A673 (cell line): ENCODE data around the gene MELTF.

ENCODE experiments used
- CTCF ChIP-seq: fragments of 300-800, 200-600 bp; sonication (generic); conservative IDR thresholded peaks from 2 replicates; pipeline ENCODE4 v1.5.1; 2017; ENCODE audit warnings: low read depth, mild to moderate bottlenecking, antibody characterized with exemption, low read length, moderate library complexity, mixed read lengths
- EZH2 ChIP-seq: fragments of 200-600 bp; sonication (generic); IDR thresholded peaks from 2 replicates; pipeline ENCODE4 v1.6.1; 2017; ENCODE audit warnings: borderline replicate concordance, low read depth, mild to moderate bottlenecking, mixed read lengths, antibody characterized with exemption, low read length; ENCODE audit not compliant: poor library complexity, severe bottlenecking

DNA sequence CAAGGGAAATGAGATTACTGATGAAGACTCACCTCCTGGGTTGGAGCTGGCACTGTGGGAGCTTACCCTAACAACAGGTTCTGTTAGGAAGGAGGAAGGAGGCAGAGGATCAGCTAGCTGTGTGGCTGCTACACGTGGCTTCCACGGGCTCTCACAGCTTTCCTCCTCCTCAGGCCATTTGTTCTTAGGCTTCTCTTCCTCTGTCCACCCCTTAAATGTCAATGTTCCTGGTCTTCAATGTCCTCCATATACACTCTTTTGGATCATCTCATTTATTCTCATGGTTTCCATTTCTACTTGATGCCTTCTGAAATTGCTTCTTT, 66.0 kb downstream of the MELTF start:
- TF ChIP-seq CTCF: no peak
- no peak for TF ChIP-seq EZH2
